Fibroblast of lung (primary cell): ENCODE data around the gene CCDC60. TPM values are rescaled to one million over a fixed set of nuclear protein-coding genes. Genes with fewer than 3 reads are reported as not detected.

Experiments
- DNase-seq, 2 donors: peaks; one replicate each; pipeline versions ENCODE4 v3.0.0 to v3.0.0-alpha.2; 2010; ENCODE audit warnings: low read depth in 2 of 2
- H2AFZ ChIP-seq: 2 replicates; pipeline ENCODE4 v1.5.1; 2012; ENCODE audit warnings: low read length, control low read depth, inconsistent platforms
- H3K27ac ChIP-seq: 2 replicates; pipeline ENCODE4 v1.5.1; 2011; ENCODE audit warnings: low read length, control low read depth; ENCODE audit not compliant: insufficient read depth
- H3K27me3 ChIP-seq: 2 replicates; pipeline ENCODE4 v1.5.1; 2011; ENCODE audit warnings: mild to moderate bottlenecking, low read length; ENCODE audit not compliant: control insufficient read depth, insufficient read depth
- H3K36me3 ChIP-seq: 2 replicates; pipeline ENCODE4 v1.5.1; 2011; ENCODE audit warnings: low read length; ENCODE audit not compliant: control insufficient read depth, insufficient read depth
- H3K4me1 ChIP-seq: 2 replicates; pipeline ENCODE4 v1.5.1; 2011; ENCODE audit warnings: low read length; ENCODE audit not compliant: control insufficient read depth, insufficient read depth; ENCODE audit errors: extremely low read depth
- H3K4me2 ChIP-seq: 2 replicates; pipeline ENCODE4 v1.5.1; 2011; ENCODE audit warnings: low read length, control low read depth; ENCODE audit not compliant: insufficient read depth; ENCODE audit errors: extremely low read depth
- H3K4me3 ChIP-seq, 4 experiments: fragments of 200-600 bp in 1 of 4; sonication (generic) in 1 of 4; replicated peaks in 1 of 4; 2 replicates each; pipeline ENCODE4 v1.5.1; 2011 to 2016; ENCODE audit warnings: low read length in 4 of 4, low read depth in 3 of 4, mild to moderate bottlenecking in 3 of 4, control low read depth in 2 of 4, inconsistent platforms in 1 of 4, mixed read lengths in 1 of 4; ENCODE audit not compliant: insufficient read depth in 1 of 4; ENCODE audit errors: control extremely low read depth in 1 of 4
- H3K79me2 ChIP-seq: 2 replicates; pipeline ENCODE4 v1.5.1; 2012; ENCODE audit warnings: mild to moderate bottlenecking, low read length, inconsistent platforms; ENCODE audit not compliant: control insufficient read depth, insufficient read depth
- H3K9ac ChIP-seq: 2 replicates; pipeline ENCODE4 v1.5.1; 2011; ENCODE audit warnings: mild to moderate bottlenecking, low read length, control low read depth; ENCODE audit not compliant: insufficient read depth
- H3K9me3 ChIP-seq: 2 replicates; pipeline ENCODE4 v1.5.1; 2012; ENCODE audit warnings: low read depth, low read length; ENCODE audit not compliant: control insufficient read depth, insufficient read depth
- H4K20me1 ChIP-seq: 2 replicates; pipeline ENCODE4 v1.5.1; 2011; ENCODE audit warnings: low read length; ENCODE audit not compliant: control insufficient read depth, insufficient read depth; ENCODE audit errors: extremely low read depth
- CTCF ChIP-seq, 2 donors: IDR thresholded peaks in 1 of 2; conservative IDR thresholded peaks in 1 of 2; 1 replicate in 1 of 2; 2 replicates in 1 of 2; pipeline ENCODE4 v1.5.1; 2011 to 2012; ENCODE audit warnings: low read length in 2 of 2, control low read depth in 1 of 2, inconsistent platforms in 1 of 2, low read depth in 1 of 2, mild to moderate bottlenecking in 1 of 2
- EZH2 ChIP-seq: IDR thresholded peaks from 2 replicates; pipeline ENCODE4 v1.5.1; 2012; ENCODE audit warnings: low read length, control low read depth, mild to moderate bottlenecking; ENCODE audit errors: missing control alignments
- polyA plus RNA-seq, 2 donors: library from polyadenylated mRNA; depleted of rRNA in 1 of 2; stranded (reverse) in 1 of 2; unstranded in 1 of 2; fragments of >200 nt; gene quantifications; 2 replicates each; pipeline ENCODE4 v1.2.1, GENCODE V29; 2011 to 2012; ENCODE audit warnings: missing spikeins in 1 of 2
- total RNA-seq: library from RNA; depleted of rRNA; stranded (reverse); fragments of >200 nt; gene quantifications from 2 replicates; pipeline ENCODE4 v1.2.1, GENCODE V29; 2014

Gene CCDC60
- total and polyA plus RNA-seq, 2 donors (not counting 1 experiment from before 2014, with no cell fraction given), result not detected

- Histone ChIP-seq H3K4me2 (no peak overlapping the region), H3K9me3 (no peaks in the 10 kb centered on the region), H3K9ac (no peak overlapping the region), H3K36me3 (no peaks in the 10 kb centered on the region), H3K27ac (no peak overlapping the region), H3K79me2 (no peaks in the 10 kb centered on the region), H3K4me3 (no peak overlapping the region), H2AFZ (no peak overlapping the region), H3K4me1 (no peaks in the 10 kb centered on the region), H4K20me1 (no peaks in the 10 kb centered on the region), H3K27me3 (no peaks in the 10 kb centered on the region)
- TF ChIP-seq CTCF (conservative IDR thresholded peaks at IDR 0.05 in 1 of 2, IDR thresholded peaks at IDR 0.05 in 1 of 2; ENCODE audit: low read depth in 1 of 2, low read length in 2 of 2) (no peak), EZH2 (no peak)
- DNase-seq, result no peak
Measured at GRCh38 chr12:119301379-119301778, 33.1 kb upstream of the CCDC60 start.

DNA sequence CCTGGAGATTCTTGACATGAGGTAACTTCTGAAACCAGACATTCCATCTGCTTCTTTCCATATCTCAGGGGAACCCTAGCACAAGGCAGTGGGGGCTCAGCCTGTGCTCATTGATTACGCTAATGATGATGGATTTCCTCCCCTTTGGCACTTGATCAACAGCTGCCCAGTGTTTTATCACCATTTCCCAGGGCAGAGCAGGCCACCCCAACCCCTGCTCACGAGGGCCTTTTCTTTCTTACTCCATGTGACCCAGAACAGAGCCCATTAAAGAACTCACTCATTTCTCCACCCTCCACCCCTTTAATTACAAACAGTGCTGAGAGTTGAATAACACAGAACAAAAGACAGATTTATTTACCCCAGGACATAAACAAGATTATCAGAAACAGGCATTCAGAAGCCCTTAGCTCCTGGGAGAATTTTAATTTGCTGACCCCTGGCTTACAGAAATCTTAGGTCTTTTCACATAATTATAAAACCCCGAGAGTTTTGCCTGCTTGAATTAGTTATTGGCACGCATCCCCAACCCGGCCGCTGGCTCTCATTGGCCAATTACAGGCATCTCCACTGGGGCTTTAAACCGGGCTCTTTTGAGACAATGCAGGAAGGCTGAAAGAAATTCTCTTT is 32.0 kb upstream of the CCDC60 start:
- no peak overlapping the region for H3K4me3 ChIP-seq
- no peak overlapping the region for H3K4me2 ChIP-seq
- no peak overlapping the region for H3K9ac ChIP-seq
- no peaks in the 10 kb centered on the region for H3K4me1 ChIP-seq
- H3K27me3 ChIP-seq, result no peaks in the 10 kb centered on the region
- no peaks in the 10 kb centered on the region for H4K20me1 ChIP-seq
- no peaks in the 10 kb centered on the region for H3K36me3 ChIP-seq
- H3K9me3 ChIP-seq, result no peaks in the 10 kb centered on the region
- no peaks in the 10 kb centered on the region for H3K79me2 ChIP-seq
- H3K27ac ChIP-seq, result no peak overlapping the region
- no peak overlapping the region for H2AFZ ChIP-seq
- TF ChIP-seq EZH2 (no peak), CTCF (conservative IDR thresholded peaks at IDR 0.05 in 1 of 2, IDR thresholded peaks at IDR 0.05 in 1 of 2; ENCODE audit: low read depth in 1 of 2, low read length in 2 of 2) (no peak)
- DNase-seq, result no peak

- Histone ChIP-seq H3K9ac (no peak overlapping the region), H3K4me2 (no peak overlapping the region), H3K9me3 (no peaks in the 10 kb centered on the region), H3K27ac (no peak overlapping the region), H3K36me3 (no peaks in the 10 kb centered on the region), H3K4me3 (no peak overlapping the region), H3K27me3 (no peaks in the 10 kb centered on the region), H2AFZ (no peak overlapping the region), H3K4me1 (no peaks in the 10 kb centered on the region), H4K20me1 (no peaks in the 10 kb centered on the region), H3K79me2 (no peaks in the 10 kb centered on the region)
- DNase-seq, result no peak
- no peak for TF ChIP-seq EZH2
- TF ChIP-seq CTCF (conservative IDR thresholded peaks at IDR 0.05 in 1 of 2, IDR thresholded peaks at IDR 0.05 in 1 of 2; ENCODE audit: low read depth in 1 of 2, low read length in 2 of 2), result no peak
Measured at GRCh38 chr12:119306593-119306992, 27.9 kb upstream of the CCDC60 start.
